Peyer's patch (tissue), 4 donors: ENCODE results near the gene RASSF4.

Experiments
- CTCF ChIP-seq, 6 experiments: fragments of 450-650 bp in 4 of 6; fragments of 200-600 bp in 2 of 6; sonication (generic) in 1 of 6; IDR thresholded peaks; one replicate each; pipeline ENCODE4 v1.5.1; 2017 to 2019; ENCODE audit warnings: antibody characterized with exemption in 6 of 6, mild to moderate bottlenecking in 3 of 6, moderate library complexity in 1 of 6
- POLR2A ChIP-seq, 2 donors: fragments of 450-650 bp; IDR thresholded peaks; one replicate each; pipeline ENCODE4 v1.5.1; 2017; ENCODE audit warnings: antibody characterized with exemption in 2 of 2, mild to moderate bottlenecking in 2 of 2, moderate library complexity in 2 of 2

GRCh38 chr10:45034301-45034700 is 74.7 kb downstream of the RASSF4 start:
- TF ChIP-seq CTCF (IDR thresholded peaks at IDR 0.05) (no peak), POLR2A (IDR thresholded peaks at IDR 0.05) (no peak)
